SK-N-SH treated with all-trans-retinoic acid at 6 μM for 48 hours (cell line): ENCODE results near the gene DSE.

Source experiments
- CSDC2 ChIP-seq: fragments of 250-450 bp; sonication (Bioruptor Pico); IDR thresholded peaks from 2 replicates; pipeline ENCODE4 v1.5.0; 2020; ENCODE audit warnings: mild to moderate bottlenecking, moderate library complexity
- ESRRG ChIP-seq: fragments of 250-450 bp; sonication (Bioruptor Pico); IDR thresholded peaks from 2 replicates; pipeline ENCODE4 v1.6.1; 2021; ENCODE audit warnings: mild to moderate bottlenecking
- PPARA ChIP-seq: fragments of 250-450 bp; sonication (Bioruptor Pico); IDR thresholded peaks from 2 replicates; pipeline ENCODE4 v1.5.0; 2020; ENCODE audit warnings: mild to moderate bottlenecking, borderline replicate concordance
- TOX ChIP-seq: fragments of 250-450 bp; sonication (Bioruptor Pico); IDR thresholded peaks from 2 replicates; pipeline ENCODE4 v1.8.0; 2021; ENCODE audit warnings: mild to moderate bottlenecking, moderate library complexity, borderline replicate concordance
- ZFP30 ChIP-seq: fragments of 450-650 bp; formaldehyde crosslinking; IDR thresholded peaks from 2 replicates; pipeline ENCODE4 v1.5.0; 2022; ENCODE audit warnings: mild to moderate bottlenecking, moderate library complexity
- ZNF8 ChIP-seq: fragments of 450-650 bp; formaldehyde crosslinking; IDR thresholded peaks from 2 replicates; pipeline ENCODE4 v1.5.0; 2020; ENCODE audit warnings: mild to moderate bottlenecking, moderate library complexity

DNA sequence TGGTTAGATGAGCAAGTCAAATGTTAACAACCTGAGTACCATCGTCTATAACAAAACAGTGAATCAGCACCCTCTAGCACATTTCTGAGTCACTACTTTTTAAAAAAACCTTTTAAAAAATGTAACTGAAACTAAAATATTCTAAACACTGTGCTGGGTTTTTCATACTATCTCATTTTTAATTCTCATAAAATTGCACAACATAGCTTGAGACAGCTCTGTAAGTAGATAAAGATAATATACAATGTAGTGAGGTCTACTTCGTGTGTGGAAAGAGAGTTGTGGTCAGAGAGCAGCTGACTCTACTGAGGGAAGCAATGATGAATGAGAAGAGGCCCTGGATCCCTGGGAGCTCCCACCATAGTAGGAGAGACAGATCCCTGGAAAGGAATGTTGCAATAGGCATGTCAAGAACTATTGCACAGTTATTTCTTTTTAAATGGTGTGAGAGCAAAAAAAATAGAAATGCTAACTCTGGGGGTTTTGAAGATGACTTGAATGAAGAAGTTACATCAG, 76.8 kb downstream of the DSE start:
- TF ChIP-seq TOX, result no peak
- no peak for TF ChIP-seq ZNF8 (CRISPR knock-in tag)
- TF ChIP-seq ZFP30, result no peak
- no peak for TF ChIP-seq ESRRG (CRISPR knock-in tag)
- no peak for TF ChIP-seq PPARA (CRISPR knock-in tag)
- TF ChIP-seq CSDC2 (CRISPR knock-in tag), result no peak
